BLaER1 (cell line): ENCODE data around the gene WDR86.
A peak's percentile ranks its signal among the peaks of the same experiment; 100 is the strongest.

Source experiments
- H3K27ac ChIP-seq: shearing (Covaris generic); formaldehyde crosslinking; 2 replicates; pipeline ENCODE4 v1.8.1; 2022
- H3K27me3 ChIP-seq: shearing (Covaris generic); formaldehyde crosslinking; 2 replicates; pipeline ENCODE4 v1.8.1; 2022
- H3K36me3 ChIP-seq: shearing (Covaris generic); formaldehyde crosslinking; 2 replicates; pipeline ENCODE4 v1.8.1; 2022
- H3K4me1 ChIP-seq: shearing (Covaris generic); formaldehyde crosslinking; 2 replicates; pipeline ENCODE4 v1.8.1; 2022
- H3K4me2 ChIP-seq: shearing (Covaris generic); formaldehyde crosslinking; 2 replicates; pipeline ENCODE4 v1.8.1; 2022
- H3K4me3 ChIP-seq: shearing (Covaris generic); formaldehyde crosslinking; 2 replicates; pipeline ENCODE4 v1.8.1; 2022
- H3K9ac ChIP-seq: shearing (Covaris generic); formaldehyde crosslinking; 2 replicates; pipeline ENCODE4 v1.8.1; 2022
- H3K9me3 ChIP-seq: shearing (Covaris generic); formaldehyde crosslinking; 2 replicates; pipeline ENCODE4 v1.8.1; 2022
- H4K20me1 ChIP-seq: shearing (Covaris generic); formaldehyde crosslinking; 2 replicates; pipeline ENCODE4 v1.8.1; 2022
- Cebpa-rat ChIP-seq: shearing (Covaris generic); IDR thresholded peaks from 2 replicates; pipeline ENCODE4 v1.8.1; 2022

Gene WDR86

GRCh38 chr7:151420144-151420543, 10.3 kb upstream of the WDR86 start:
- no peak overlapping the region for H3K4me2 ChIP-seq
- no peak overlapping the region for H3K27ac ChIP-seq
- no peaks in the 10 kb centered on the region for H3K36me3 ChIP-seq

DNA sequence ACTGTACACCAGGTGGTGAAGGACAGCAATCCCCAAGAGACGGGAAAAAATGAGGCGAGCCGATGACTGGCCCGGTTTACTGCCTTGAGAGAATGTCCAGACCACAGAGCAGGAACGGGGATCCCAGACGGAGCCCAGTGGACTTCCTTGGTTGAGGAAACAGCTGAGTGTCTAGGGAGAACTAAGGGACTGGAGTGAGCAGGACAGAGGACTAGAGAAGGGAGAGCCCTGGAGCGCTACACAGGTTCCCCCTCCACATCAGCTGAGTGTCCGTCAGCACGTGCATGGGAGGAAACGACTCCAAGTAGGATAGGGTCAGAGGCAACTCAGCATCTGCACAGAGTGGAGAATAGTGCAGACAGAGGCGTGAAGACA, 7.1 kb upstream of the WDR86 start:
- no peak overlapping the region for H3K4me2 ChIP-seq
- no peak overlapping the region for H3K9ac ChIP-seq
- peaks cover 28% of the 10 kb centered on the region for H3K27me3 ChIP-seq
- H3K36me3 ChIP-seq = no peaks in the 10 kb centered on the region
- peaks cover 30% of the 10 kb centered on the region for H3K9me3 ChIP-seq
- H3K4me1 ChIP-seq = peaks cover 2% of the 10 kb centered on the region; the same call in 1 of the 2 replicates
- no peak overlapping the region for H3K4me3 ChIP-seq
- H4K20me1 ChIP-seq = 0 out of 2 replicates have a peak, but pooled peaks cover 5% of the 10 kb centered on the region
- no peak overlapping the region for H3K27ac ChIP-seq
- no peak for TF ChIP-seq Cebpa-rat

More at GRCh38 chr7:151420144-151420543, 10.3 kb upstream of the WDR86 start:
- Histone ChIP-seq H3K9ac (no peak overlapping the region), H3K4me1 (no peaks in the 10 kb centered on the region), H4K20me1 (no peaks in the 10 kb centered on the region), H3K27me3 (no peaks in the 10 kb centered on the region), H3K4me3 (no peak overlapping the region), H3K9me3 (peaks cover 46% of the 10 kb centered on the region)
- TF ChIP-seq Cebpa-rat = no peak

GRCh38 chr7:151416112-151416940, 6.5 kb upstream of the WDR86 start:
- Histone ChIP-seq H3K9me3 (peaks cover 24% of the 10 kb centered on the region), H3K4me2 (no peak overlapping the region), H3K27ac (no peak overlapping the region), H4K20me1 (peaks cover 9% of the 10 kb centered on the region), H3K4me3 (no peak overlapping the region), H3K36me3 (no peaks in the 10 kb centered on the region), H3K4me1 (peaks cover 8% of the 10 kb centered on the region), H3K27me3 (peaks cover 34% of the 10 kb centered on the region), H3K9ac (no peak overlapping the region)
- no peak for TF ChIP-seq Cebpa-rat

- Histone ChIP-seq H3K27me3 (peaks cover 42% of the 10 kb centered on the region), H3K4me2 (no peak overlapping the region), H3K9me3 (peaks cover 18% of the 10 kb centered on the region), H3K4me3 (no peak overlapping the region), H4K20me1 (peaks cover 17% of the 10 kb centered on the region), H3K27ac (no peak overlapping the region), H3K9ac (no peak overlapping the region), H3K36me3 (no peaks in the 10 kb centered on the region), H3K4me1 (peaks cover 15% of the 10 kb centered on the region)
- TF ChIP-seq Cebpa-rat = no peak
Measured at GRCh38 chr7:151415375-151416105, 5.7 kb upstream of the WDR86 start.

DNA sequence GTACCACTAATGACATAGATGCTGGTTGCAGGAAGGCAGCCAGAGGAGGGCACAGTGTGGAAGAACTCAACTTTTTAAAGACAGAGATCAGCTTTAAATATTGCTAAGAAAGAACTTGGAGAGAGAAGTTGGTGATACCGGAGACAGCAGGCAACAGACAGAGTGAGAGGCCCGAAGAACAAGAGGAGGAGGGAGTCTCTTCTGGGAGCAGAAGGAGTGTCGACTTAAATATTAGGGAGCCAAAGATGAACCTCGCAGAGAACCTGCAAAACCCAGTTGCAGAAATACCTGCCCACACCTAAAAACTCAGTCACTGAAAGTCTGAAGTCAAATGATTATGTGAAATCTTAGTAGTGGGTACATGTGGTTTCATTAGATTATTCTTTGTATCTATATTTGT, 3.4 kb upstream of the WDR86 start:
- no peaks in the 10 kb centered on the region for H3K36me3 ChIP-seq
- H3K4me3 ChIP-seq = no peak overlapping the region
- H3K27ac ChIP-seq = no peak overlapping the region
- no peak overlapping the region for H3K4me2 ChIP-seq
- H3K4me1 ChIP-seq = peaks cover 38% of the 10 kb centered on the region
- no peak for TF ChIP-seq Cebpa-rat
- no peaks in the 10 kb centered on the region for H3K9me3 ChIP-seq
- no peak overlapping the region for H3K9ac ChIP-seq
- H3K27me3 ChIP-seq = peaks cover 65% of the 10 kb centered on the region
- H4K20me1 ChIP-seq = peaks cover 25% of the 10 kb centered on the region

DNA sequence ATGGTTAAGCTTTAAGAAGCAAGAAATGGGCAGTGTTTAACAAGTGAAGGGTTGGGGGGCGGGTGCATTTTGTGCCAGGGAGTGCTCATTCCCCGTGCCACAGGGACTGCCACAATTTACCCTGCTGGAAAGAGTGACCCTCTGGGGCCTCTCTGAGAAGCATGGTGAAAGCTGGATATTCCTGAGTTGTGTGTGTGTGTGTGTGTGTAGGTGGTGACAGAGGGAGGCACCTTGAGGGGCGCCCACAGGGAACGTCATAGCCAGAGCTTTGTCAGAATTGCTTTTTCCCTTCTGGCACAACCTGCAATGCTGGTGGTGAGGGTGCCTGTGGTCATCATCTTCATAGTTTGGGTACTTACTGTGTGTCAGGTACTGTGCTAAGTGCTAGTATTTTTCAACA, 2.5 kb upstream of the WDR86 start:
- H4K20me1 ChIP-seq = peaks cover 25% of the 10 kb centered on the region
- H3K4me3 ChIP-seq = no peak overlapping the region
- no peak overlapping the region for H3K9ac ChIP-seq
- no peak overlapping the region for H3K4me2 ChIP-seq
- H3K27me3 ChIP-seq = peaks cover 74% of the 10 kb centered on the region
- no peaks in the 10 kb centered on the region for H3K9me3 ChIP-seq
- H3K4me1 ChIP-seq = peaks cover 39% of the 10 kb centered on the region
- no peak for TF ChIP-seq Cebpa-rat
- no peaks in the 10 kb centered on the region for H3K36me3 ChIP-seq
- no peak overlapping the region for H3K27ac ChIP-seq

DNA sequence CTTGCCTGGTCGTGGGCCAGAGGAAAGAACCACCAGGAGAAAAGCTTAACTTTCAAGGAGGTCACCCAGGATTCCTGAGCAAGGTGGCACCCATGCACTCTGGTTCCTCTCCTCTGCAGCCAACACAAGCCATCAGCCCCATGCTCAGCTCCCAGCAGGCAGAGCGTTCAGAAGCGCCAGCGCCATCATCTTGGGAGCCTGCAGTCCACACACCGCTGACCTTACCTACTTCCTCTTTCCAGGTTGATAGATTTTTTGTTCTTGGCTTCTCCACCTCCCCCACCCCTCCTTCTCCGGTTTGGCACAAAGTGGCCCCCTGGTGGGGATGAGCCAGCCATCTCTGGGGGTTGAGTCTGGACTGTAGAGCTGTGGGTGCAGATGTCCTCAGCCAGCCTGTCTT, 1.7 kb upstream of the WDR86 start:
- H4K20me1 ChIP-seq = peaks cover 25% of the 10 kb centered on the region
- H3K4me2 ChIP-seq = peak overlapping the region; percentile 90; the same call in 1 of the 2 replicates
- H3K36me3 ChIP-seq = no peaks in the 10 kb centered on the region
- no peak overlapping the region for H3K27ac ChIP-seq
- no peaks in the 10 kb centered on the region for H3K9me3 ChIP-seq
- TF ChIP-seq Cebpa-rat = no peak
- H3K9ac ChIP-seq = no peak overlapping the region
- no peak overlapping the region for H3K4me3 ChIP-seq
- peaks cover 40% of the 10 kb centered on the region for H3K4me1 ChIP-seq
- peaks cover 82% of the 10 kb centered on the region for H3K27me3 ChIP-seq

DNA sequence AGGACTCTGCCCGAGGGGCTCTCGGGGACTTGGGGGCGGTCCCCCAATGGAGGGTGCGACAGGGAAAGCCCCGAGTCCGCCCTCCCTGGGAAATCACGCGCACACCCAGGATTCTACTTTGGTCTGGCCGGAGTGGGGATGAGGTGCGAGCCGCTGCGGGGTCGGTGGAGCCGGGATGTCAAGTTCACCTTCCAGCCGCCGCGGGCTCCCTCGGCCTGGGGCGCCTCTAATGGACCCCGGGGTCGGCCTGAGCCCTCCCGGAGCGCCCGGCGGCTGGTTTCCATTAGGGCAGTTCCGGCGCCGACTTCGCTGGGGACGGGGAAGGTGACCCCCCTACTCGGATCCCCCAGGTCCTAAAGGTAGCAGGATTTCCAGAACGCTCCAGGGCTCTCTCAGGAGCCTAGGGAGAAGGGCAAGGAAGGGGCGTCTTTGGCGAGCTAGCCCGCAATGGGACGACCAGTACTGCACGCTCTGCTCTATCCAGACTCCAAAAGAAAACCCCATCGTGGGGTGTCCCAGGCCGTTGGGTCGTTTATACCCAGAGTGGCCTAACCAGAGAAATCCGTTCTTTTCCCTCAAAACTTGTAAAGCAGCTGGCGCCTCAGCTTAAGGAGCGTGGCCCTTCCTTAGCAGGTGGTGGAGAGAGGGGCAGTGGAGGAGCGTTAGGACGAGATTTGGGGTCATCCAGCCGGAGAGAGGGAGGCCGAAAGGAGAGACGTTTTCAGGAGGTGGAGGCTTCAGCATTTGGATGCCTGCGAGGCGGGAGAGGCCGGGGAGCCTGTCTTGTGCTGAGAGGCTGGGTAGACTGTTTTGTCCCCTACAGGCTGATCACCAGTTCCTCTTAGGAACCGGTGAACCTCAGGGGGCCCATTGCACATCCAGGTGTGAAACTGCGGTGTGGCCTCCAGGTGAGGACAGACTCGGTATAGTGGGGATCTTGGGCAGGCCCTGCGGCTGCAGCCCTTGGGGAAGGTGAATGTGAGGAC, 860 bp upstream of the WDR86 start:
- Histone ChIP-seq H3K9ac (peak overlapping the region; percentile 48), H3K4me1 (peaks cover 48% of the 10 kb centered on the region), H3K4me2 (peak overlapping the region; percentile 90), H3K9me3 (no peaks in the 10 kb centered on the region), H3K27ac (no peak overlapping the region; the same call in 1 of the 2 replicates), H3K4me3 (peak overlapping the region; percentile 66), H3K27me3 (peaks cover 90% of the 10 kb centered on the region), H4K20me1 (peaks cover 25% of the 10 kb centered on the region), H3K36me3 (no peaks in the 10 kb centered on the region)
- no peak for TF ChIP-seq Cebpa-rat
